DMS79 (cell line): ENCODE data around the gene NEFH.
"Not testable (repeated sequence)": the region's sequence is repeated elsewhere in the genome, so short reads cannot be mapped to it uniquely, and the experiment has no call there.

Source experiments
- DNase-seq: peaks from one replicate; lab custom pipeline; 2025; lab: John Stamatoyannopoulos, UW

The NEFH gene

GRCh38 chr22:29464581-29464980 lies 15.4 kb upstream of the NEFH start:
- no peak for DNase-seq

GRCh38 chr22:29469755-29470154 lies 10.3 kb upstream of the NEFH start:
- DNase-seq, result no peak

- DNase-seq, result peak; percentile 21
Measured at GRCh38 chr22:29470159-29470855, 9.7 kb upstream of the NEFH start.

- no peak for DNase-seq
Measured at GRCh38 chr22:29473001-29473400, 7.0 kb upstream of the NEFH start.

GRCh38 chr22:29475550-29475949 lies 4.5 kb upstream of the NEFH start:
- no peak for DNase-seq

- no peak for DNase-seq
Measured at GRCh38 chr22:29476116-29476515, 3.9 kb upstream of the NEFH start.

GRCh38 chr22:29477723-29478318 lies 2.2 kb upstream of the NEFH start:
- DNase-seq, result peak; percentile 47

GRCh38 chr22:29478326-29479276 lies 1.4 kb upstream of the NEFH start:
- no peak for DNase-seq

GRCh38 chr22:29480262-29480511 lies 169 bp downstream of the NEFH start:
- no peak for DNase-seq

GRCh38 chr22:29480512-29481264 lies 670 bp downstream of the NEFH start:
- DNase-seq, result no peak

GRCh38 chr22:29481265-29482000 lies 1.4 kb downstream of the NEFH start:
- no peak for DNase-seq

- DNase-seq, result no peak
Measured at GRCh38 chr22:29482253-29482652, 2.2 kb downstream of the NEFH start.

- DNase-seq, result no peak
Measured at GRCh38 chr22:29482726-29483125, 2.7 kb downstream of the NEFH start.

GRCh38 chr22:29483254-29483653 lies 3.2 kb downstream of the NEFH start:
- DNase-seq, result no peak

GRCh38 chr22:29484642-29485041 lies 4.6 kb downstream of the NEFH start:
- no peak for DNase-seq

- DNase-seq, result no peak
Measured at GRCh38 chr22:29485448-29485847, 5.4 kb downstream of the NEFH start.

- no peak for DNase-seq
Measured at GRCh38 chr22:29487426-29487986, 7.5 kb downstream of the NEFH start.

GRCh38 chr22:29489127-29489780 lies 9.2 kb downstream of the NEFH start:
- DNase-seq, result not testable (repeated sequence)

- DNase-seq, result no peak
Measured at GRCh38 chr22:29491012-29491411, 11.0 kb downstream of the NEFH start.

GRCh38 chr22:29493636-29494035 lies 13.6 kb downstream of the NEFH start:
- DNase-seq, result no peak

- no peak for DNase-seq
Measured at GRCh38 chr22:29499852-29500251, 19.8 kb downstream of the NEFH start.
